Measurements from ENCODE around the gene CRYGS. TPM values are rescaled to one million over a fixed set of nuclear protein-coding genes. Genes with fewer than 3 reads are reported as not detected.
"Not testable (repeated sequence)": the region's sequence is repeated elsewhere in the genome, so short reads cannot be mapped to it uniquely, and the experiment has no call there.

The CRYGS gene
- total RNA-seq, 4 donors from 2014 or later: 0.42 to 2.3 (median 1.3) TPM

GRCh38 chr3:186589121-186589520, 44.9 kb upstream of the CRYGS start:
- DNase-seq (ENCODE audit: low spot score in 2 of 2): no peak
- TF ChIP-seq POLR2A (IDR thresholded peaks at IDR 0.05): no peak
- no peak for TF ChIP-seq CTCF (IDR thresholded peaks at IDR 0.05)
- H3K4me3 ChIP-seq (ENCODE audit: low read depth, poor library complexity, severe bottlenecking): no peak overlapping the region
- WGBS, 2 donors: 49 to 54% methylated on average over 3 of the region's 3 CpGs
- intact Hi-C loops (cut with DNase I; ENCODE audit: low total_unique reads): no loop called here

GRCh38 chr3:186588632-186589031, 44.5 kb upstream of the CRYGS start:
- 44 to 53% methylated on average over 2 of the region's 2 CpGs for WGBS, 2 donors
- DNase-seq (ENCODE audit: low spot score in 2 of 2): no peak
- intact Hi-C loops (cut with DNase I; ENCODE audit: low total_unique reads): no loop called here
- no peak overlapping the region for H3K4me3 ChIP-seq (ENCODE audit: low read depth, poor library complexity, severe bottlenecking)
- TF ChIP-seq CTCF (IDR thresholded peaks at IDR 0.05) (no peak), POLR2A (IDR thresholded peaks at IDR 0.05) (no peak)

- intact Hi-C loops (cut with DNase I; ENCODE audit: low total_unique reads): no loop called here
- no peak overlapping the region for H3K4me3 ChIP-seq (ENCODE audit: low read depth, poor library complexity, severe bottlenecking)
- no peak for TF ChIP-seq POLR2A (IDR thresholded peaks at IDR 0.05)
- TF ChIP-seq CTCF (IDR thresholded peaks at IDR 0.05): no peak
- DNase-seq (ENCODE audit: low spot score in 2 of 2): no peak
Measured at GRCh38 chr3:186587183-186587582, 43.0 kb upstream of the CRYGS start.

- 82 to 87% methylated on average over 9 of the region's 9 CpGs for WGBS, 2 donors
- DNase-seq (ENCODE audit: low spot score in 2 of 2); H3K4me3 ChIP-seq (ENCODE audit: low read depth, poor library complexity, severe bottlenecking); intact Hi-C loops (cut with DNase I; ENCODE audit: low total_unique reads): not testable (repeated sequence)
Measured at GRCh38 chr3:186586245-186586644, 42.1 kb upstream of the CRYGS start.

- DNase-seq (ENCODE audit: low spot score in 2 of 2): no peak
- H3K4me3 ChIP-seq (ENCODE audit: low read depth, poor library complexity, severe bottlenecking): no peak overlapping the region
- WGBS, 2 donors: 77 to 81% methylated on average over 5 of the region's 5 CpGs
- intact Hi-C loops (cut with DNase I; ENCODE audit: low total_unique reads): no loop called here
- no peak for TF ChIP-seq CTCF (IDR thresholded peaks at IDR 0.05)
- TF ChIP-seq POLR2A (IDR thresholded peaks at IDR 0.05): no peak
Measured at GRCh38 chr3:186583831-186584230, 39.7 kb upstream of the CRYGS start.

- no peak for DNase-seq (ENCODE audit: low spot score in 2 of 2)
- 94 to 98% methylated on average over 6 of the region's 6 CpGs for WGBS, 2 donors
- TF ChIP-seq CTCF (IDR thresholded peaks at IDR 0.05) (no peak), POLR2A (IDR thresholded peaks at IDR 0.05) (no peak)
- intact Hi-C loops (cut with DNase I; ENCODE audit: low total_unique reads): no loop called here
- H3K4me3 ChIP-seq (ENCODE audit: low read depth, poor library complexity, severe bottlenecking): no peak overlapping the region
Measured at GRCh38 chr3:186582541-186582940, 38.4 kb upstream of the CRYGS start.
